DMS53 (cell line): ENCODE data around the gene PTPRE.
A peak's percentile ranks its signal among the peaks of the same experiment; 100 is the strongest.

Experiments used
- DNase-seq: peaks from one replicate; lab custom pipeline; 2025; lab: John Stamatoyannopoulos, UW

Gene PTPRE

DNA sequence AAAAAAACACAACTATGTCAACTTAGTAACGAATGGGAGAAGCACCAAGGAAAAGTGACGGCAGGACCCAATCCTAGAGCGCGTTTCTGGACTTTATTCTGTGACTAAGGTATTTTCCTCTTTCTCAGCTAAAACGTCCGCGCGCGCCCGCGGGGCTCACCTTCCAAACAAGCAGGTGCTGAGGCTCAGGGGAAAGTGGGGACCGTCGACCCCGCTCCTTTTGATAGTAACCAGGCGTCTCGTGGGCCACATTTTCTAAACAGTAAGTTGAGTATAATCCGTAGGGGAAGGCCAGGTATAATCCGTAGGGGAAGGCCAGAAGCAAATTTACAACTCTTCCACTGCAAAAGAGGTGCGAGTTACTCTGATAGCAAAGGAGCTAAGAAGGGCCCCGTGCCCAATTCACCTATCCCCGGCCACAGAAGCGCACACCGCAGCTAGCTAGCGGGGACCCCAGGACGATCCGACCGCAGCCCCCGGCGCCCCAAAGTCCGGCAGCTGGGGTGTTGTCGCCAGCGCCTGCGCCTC, 218.6 kb downstream of the PTPRE start:
- DNase-seq, result peak; percentile 45

DNA sequence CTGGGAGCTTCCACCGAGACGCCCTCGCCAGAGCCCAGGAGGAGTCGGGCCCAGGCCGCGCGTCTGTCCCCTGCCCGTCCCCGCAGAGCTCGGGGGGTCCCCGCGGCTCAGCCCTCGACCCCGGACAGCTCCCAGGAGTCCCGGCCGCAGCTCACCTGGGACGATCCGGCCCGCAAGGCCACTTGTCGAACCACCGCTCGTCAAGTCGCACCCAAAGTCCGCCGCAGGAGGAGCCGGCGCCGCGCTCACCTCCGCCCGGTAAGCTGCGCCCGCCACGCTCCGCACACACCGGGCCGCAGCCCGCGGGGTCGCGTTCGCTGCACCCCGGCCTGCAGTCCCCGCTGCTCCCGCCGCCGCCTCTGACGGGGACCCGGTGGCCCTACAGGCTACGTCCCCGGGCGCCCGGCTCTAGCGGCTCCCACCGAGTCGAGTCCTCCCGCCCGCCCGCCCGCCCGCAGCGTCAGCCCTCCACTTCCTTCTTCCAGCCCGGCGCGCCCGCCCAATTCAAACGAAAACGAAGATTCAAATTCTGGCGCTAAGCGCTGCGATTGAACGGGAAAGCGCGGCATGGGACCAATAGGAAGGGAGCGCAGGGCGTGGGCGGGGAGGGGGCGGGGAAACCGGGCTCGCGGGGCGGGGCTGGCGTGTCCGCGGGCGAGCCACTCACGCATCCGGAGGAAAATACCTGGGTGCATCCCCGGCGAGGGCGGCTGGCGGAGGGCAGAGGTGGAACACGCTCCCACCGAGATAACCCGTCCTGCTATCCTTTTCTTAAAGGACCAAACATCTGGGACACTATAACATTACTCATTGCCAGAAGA, 219.3 kb downstream of the PTPRE start, which contains the start of gene MKI67:
MKI67 (minus strand) TSS at position 480 of the 821 bp plus-strand sequence. CDS start 756 bp downstream, outside the sequence.
- DNase-seq, result peak; percentile 97

DNA sequence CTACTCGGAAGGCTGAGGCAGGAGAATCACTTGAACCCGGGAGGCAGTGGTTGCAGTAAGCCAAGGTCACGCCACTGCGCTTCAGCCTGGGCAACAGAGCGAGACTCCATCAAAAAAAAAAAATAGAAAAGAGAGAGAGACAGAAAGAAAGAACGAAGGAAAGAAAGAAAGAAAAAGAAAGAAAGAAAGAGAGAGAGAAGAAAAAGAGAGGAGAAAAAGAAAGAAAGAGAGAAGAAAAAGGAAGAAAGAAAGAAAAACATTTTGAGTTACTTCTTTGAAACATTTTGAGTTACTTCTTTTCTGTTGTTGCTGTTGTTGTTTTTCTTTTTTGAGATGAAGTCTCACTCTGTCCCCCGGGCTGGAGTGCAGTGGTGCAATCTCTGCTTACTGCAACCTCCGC, 221.7 kb downstream of the PTPRE start:
- no peak for DNase-seq

DNA sequence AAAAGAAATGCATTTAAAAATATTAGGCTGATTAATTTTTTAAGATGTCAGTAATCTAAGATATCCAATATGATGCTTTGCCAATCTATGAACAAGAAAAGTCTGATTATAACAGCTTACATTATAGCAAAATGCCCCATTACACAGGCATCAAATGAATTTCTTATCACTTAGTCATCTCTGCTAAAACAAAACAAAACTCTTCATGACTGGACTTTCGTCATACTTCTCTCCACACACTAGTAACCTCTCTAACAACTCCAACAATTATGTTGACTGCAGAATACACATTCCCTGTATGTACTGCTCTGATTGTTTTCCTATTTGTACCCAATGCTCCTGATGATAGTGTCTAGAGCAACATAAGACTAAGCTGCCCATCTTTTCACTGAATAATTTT, 223.1 kb downstream of the PTPRE start:
- DNase-seq, result no peak
